Measurements from ENCODE around the gene POU2F1.

DNA sequence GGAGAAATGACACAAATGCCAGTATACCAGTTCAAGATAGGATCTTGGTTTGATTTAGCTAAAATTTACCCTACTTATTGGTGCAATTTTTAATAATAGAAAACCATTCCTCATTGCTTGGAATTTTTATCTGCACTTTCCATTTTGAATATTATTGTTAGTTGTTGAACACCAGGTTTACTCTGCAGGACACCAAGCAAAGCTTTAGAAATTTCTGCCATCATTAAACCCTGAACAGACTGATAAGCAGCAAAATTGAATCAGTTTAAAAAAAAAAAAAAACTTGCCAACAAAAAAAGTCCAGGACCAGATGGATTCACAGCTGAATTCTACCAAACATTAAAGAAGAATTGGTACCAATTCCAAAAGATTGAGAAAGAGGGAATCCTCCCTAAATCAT lies 71.5 kb downstream of the POU2F1 start:
- TF ChIP-seq, protein P1, sequence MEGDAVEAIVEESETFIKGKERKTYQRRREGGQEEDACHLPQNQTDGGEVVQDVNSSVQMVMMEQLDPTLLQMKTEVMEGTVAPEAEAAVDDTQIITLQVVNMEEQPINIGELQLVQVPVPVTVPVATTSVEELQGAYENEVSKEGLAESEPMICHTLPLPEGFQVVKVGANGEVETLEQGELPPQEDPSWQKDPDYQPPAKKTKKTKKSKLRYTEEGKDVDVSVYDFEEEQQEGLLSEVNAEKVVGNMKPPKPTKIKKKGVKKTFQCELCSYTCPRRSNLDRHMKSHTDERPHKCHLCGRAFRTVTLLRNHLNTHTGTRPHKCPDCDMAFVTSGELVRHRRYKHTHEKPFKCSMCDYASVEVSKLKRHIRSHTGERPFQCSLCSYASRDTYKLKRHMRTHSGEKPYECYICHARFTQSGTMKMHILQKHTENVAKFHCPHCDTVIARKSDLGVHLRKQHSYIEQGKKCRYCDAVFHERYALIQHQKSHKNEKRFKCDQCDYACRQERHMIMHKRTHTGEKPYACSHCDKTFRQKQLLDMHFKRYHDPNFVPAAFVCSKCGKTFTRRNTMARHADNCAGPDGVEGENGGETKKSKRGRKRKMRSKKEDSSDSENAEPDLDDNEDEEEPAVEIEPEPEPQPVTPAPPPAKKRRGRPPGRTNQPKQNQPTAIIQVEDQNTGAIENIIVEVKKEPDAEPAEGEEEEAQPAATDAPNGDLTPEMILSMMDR (IDR thresholded peaks at IDR 0.05), result no peak
- no peak for TF ChIP-seq EZH2 (IDR thresholded peaks at IDR 0.05; ENCODE audit: borderline replicate concordance, insufficient read depth, low read depth, low read length, poor library complexity, severe bottlenecking)
